ENCODE measurements around the gene GFPT2. TPM values are rescaled to one million over a fixed set of nuclear protein-coding genes. Genes with fewer than 3 reads are reported as not detected.

Gene GFPT2
- 10 to 100 TPM in 4 of 9 donors, 1 to 10 TPM in 5; 3.7 to 33.9 (median 8.5) TPM for total RNA-seq
- 1 to 10 TPM; 4.1 to 9.9 TPM for polyA plus RNA-seq
- long read RNA-seq, donor 1, transcript GFPT2-201 (19 exons, 3,093 nt) = major isoform, 12 of 15 reads
- long read RNA-seq, donor 1, partial matches to known transcripts = 1 of 15 reads
- long read RNA-seq, donor 1, other reads (novel, unspliced or antisense) = 2 of 15 reads
- long read RNA-seq, donor 2, transcript GFPT2-201 (19 exons, 3,093 nt) = major isoform, 88 of 128 reads
- long read RNA-seq, donor 2, partial matches to known transcripts = 9 of 128 reads
- long read RNA-seq, donor 2, other reads (novel, unspliced or antisense) = 31 of 128 reads
- long read RNA-seq, donor 3, transcript GFPT2-201 (19 exons, 3,093 nt) = major isoform, 9 of 12 reads
- long read RNA-seq, donor 3, partial matches to known transcripts = 1 of 12 reads
- long read RNA-seq, donor 3, other reads (novel, unspliced or antisense) = 2 of 12 reads

GRCh38 chr5:180353048-180353979 is at the start of gene GFPT2:
Gene GFPT2, minus strand, starts transcription at chr5:180353336. Its CDS starts 119 bp downstream, at chr5:180353217.
- H3K9me3 ChIP-seq = no peaks in the 10 kb centered on the region
- peak within 1 kb of the TSS in 11 of 12 donors; percentile 27 to 79 (median 69) for H3K27ac ChIP-seq
- intact Hi-C loops (cut with DNase I) = no loop called here
- WGBS, 4 donors = 0 to 1% (median 0%) methylated on average over 19 to 106 of the region's 106 CpGs
- H3K4me1 ChIP-seq = peaks cover 0 to 29% (median 17%) of the 10 kb centered on the region in 12 donors
- H3K36me3 ChIP-seq = no peaks in the 10 kb centered on the region
- H3K27me3 ChIP-seq = peaks cover 3 to 41% (median 19%) of the 10 kb centered on the region in 9 donors
- peak; percentile 78 to 94 (median 92) for ATAC-seq
- peak within 1 kb of the TSS; percentile 19 to 79 (median 66) for H3K4me3 ChIP-seq
- TF ChIP-seq POLR2A (IDR thresholded peaks at IDR 0.05) = peak in 1 of 2 donors; percentile 70
- no peak for TF ChIP-seq CTCF (IDR thresholded peaks at IDR 0.05)
- peak; percentile 79 to 91 (median 82) for DNase-seq

- H3K4me1 ChIP-seq = no peaks in the 10 kb centered on the region
- H3K27ac ChIP-seq = no peak overlapping the region
- WGBS, 4 donors = 90 to 94% (median 91%) methylated on average over 13 of the region's 13 CpGs
- H3K27me3 ChIP-seq = no peaks in the 10 kb centered on the region
- no peak for ATAC-seq
- no peak for DNase-seq
- H3K4me3 ChIP-seq = no peak overlapping the region
- H3K36me3 ChIP-seq = no peaks in the 10 kb centered on the region
- TF ChIP-seq CTCF (IDR thresholded peaks at IDR 0.05) (no peak), POLR2A (IDR thresholded peaks at IDR 0.05) (no peak)
- peaks cover 0 to 15% (median 0%) of the 10 kb centered on the region in 12 donors for H3K9me3 ChIP-seq
- intact Hi-C loops (cut with DNase I) = no loop called here
These were observed 49.6 kb upstream of the GFPT2 start for GRCh38 chr5:180402716-180403115.

- DNase-seq = no peak
- intact Hi-C loops (cut with DNase I) = no loop called here
- H3K9me3 ChIP-seq = peaks cover 0 to 15% (median 0%) of the 10 kb centered on the region in 12 donors
- H3K4me3 ChIP-seq = no peak overlapping the region
- H3K4me1 ChIP-seq = no peaks in the 10 kb centered on the region
- H3K36me3 ChIP-seq = no peaks in the 10 kb centered on the region
- ATAC-seq = no peak
- 88 to 91% (median 90%) methylated on average over 11 of the region's 11 CpGs for WGBS, 4 donors
- H3K27ac ChIP-seq = no peak overlapping the region
- TF ChIP-seq CTCF (IDR thresholded peaks at IDR 0.05) (no peak), POLR2A (IDR thresholded peaks at IDR 0.05) (no peak)
- no peaks in the 10 kb centered on the region for H3K27me3 ChIP-seq
These were observed 48.2 kb upstream of the GFPT2 start for GRCh38 chr5:180401229-180401907.
